Epithelial cell of umbilical artery (primary cell): Measurements from ENCODE around the gene CD300LD. TPM values are rescaled to one million over a fixed set of nuclear protein-coding genes. Genes with fewer than 3 reads are reported as not detected.

Experiments
- total RNA-seq: library from RNA; depleted of rRNA; stranded (reverse); fragments of >200 nt; gene quantifications from 2 replicates; pipeline ENCODE4 v1.2.3, GENCODE V29; 2014

Gene CD300LD
- total RNA-seq: not detected in 2 replicates

GRCh38 chr17:74592087-74592990 is at the start of gene CD300LD:
Gene CD300LD, minus strand, starts transcription at chr17:74592283. Its CDS starts 81 bp downstream, at chr17:74592202.

GRCh38 chr17:74623693-74624093 is 31.6 kb upstream of the CD300LD start, which contains the start of gene CD300E:
Gene CD300E, minus strand, starts transcription at chr17:74623738. Its CDS starts 117 bp downstream, at chr17:74623621.

GRCh38 chr17:74567397-74567796 is 24.7 kb downstream of the CD300LD start, which contains the start of gene CD300H:
Gene CD300H, minus strand, starts transcription at chr17:74567509.

GRCh38 chr17:74545843-74546230 is 46.2 kb downstream of the CD300LD start, which contains the start of gene CD300C:
Gene CD300C, minus strand, starts transcription at chr17:74546115. Its CDS starts 333 bp downstream, at chr17:74545782.

GRCh38 chr17:74531231-74531761 is 60.8 kb downstream of the CD300LD start, which contains the start of gene CD300LB:
Gene CD300LB, minus strand, starts transcription at chr17:74531475. Its CDS starts 125 bp downstream, at chr17:74531350.

Other genes with a start within 250 kb of the CD300LD start
- not detected in 2 replicates for gene BTBD17, start 230.4 kb downstream of the CD300LD start, total RNA-seq
- not detected in 2 replicates for gene GPR142, start 224.8 kb downstream of the CD300LD start, total RNA-seq
- not detected in 2 replicates for gene GPRC5C, start 160.2 kb downstream of the CD300LD start, total RNA-seq
- gene CD300A, start 125.6 kb downstream of the CD300LD start, total RNA-seq: not detected in 2 replicates
- gene CD300LB, start 60.8 kb downstream of the CD300LD start, total RNA-seq: not detected in 2 replicates
- gene CD300C, start 46.2 kb downstream of the CD300LD start, total RNA-seq: not detected in 2 replicates
- not detected in 2 replicates for gene CD300H, start 24.8 kb downstream of the CD300LD start, total RNA-seq
- gene CD300E, start 31.5 kb upstream of the CD300LD start, total RNA-seq: not detected in 2 replicates
- gene CD300LF, start 120.6 kb upstream of the CD300LD start, total RNA-seq: not detected in 2 replicates
- gene RAB37, start 145.0 kb upstream of the CD300LD start, total RNA-seq: under 0.01 and 0.46 TPM in 2 replicates
- 12.7 and 14.9 TPM in 2 replicates for gene NHERF1, start 156.3 kb upstream of the CD300LD start, total RNA-seq
- gene NAT9, start 184.1 kb upstream of the CD300LD start, total RNA-seq: 36.1 and 36.5 TPM in 2 replicates